SK-N-SH (cell line): ENCODE measurements around the gene FBXO47. TPM values are rescaled to one million over a fixed set of nuclear protein-coding genes. Genes with fewer than 3 reads are reported as not detected.

ENCODE experiments used
- CTCF ChIA-PET: fragments of 300-600, 350-600 bp; formaldehyde crosslinking; extraction: SDS; loops from one replicate; lab custom pipeline; 2021; lab: Yijun Ruan, JAX
- POLR2A ChIA-PET: fragments of 350-600 bp; sonication (Branson Sonifier 250); formaldehyde crosslinking; extraction: SDS; loops from one replicate; lab custom pipeline; 2020; ENCODE audit warnings: antibody characterized with exemption, inconsistent platforms; lab: Yijun Ruan, JAX
- DNase-seq: peaks from one replicate; pipeline ENCODE4 v3.0.0; 2012
- H2AFZ ChIP-seq: fragments of 200-600 bp; sonication (generic); 2 replicates; pipeline ENCODE4 v1.8.1; 2016; ENCODE audit warnings: antibody characterized with exemption, mild to moderate bottlenecking, low read depth
- H3F3A ChIP-seq: fragments of 200-600 bp; sonication (generic); replicated peaks from 2 replicates; pipeline ENCODE3; 2016; ENCODE audit warnings: antibody characterized with exemption, mild to moderate bottlenecking; ENCODE audit not compliant: insufficient read depth
- H3K27ac ChIP-seq, 2 experiments: fragments of 200-500 bp in 1 of 2; fragments of 200-600 bp in 1 of 2; sonication (Bioruptor generic) in 1 of 2; sonication (generic), shearing (Covaris generic) in 1 of 2; 2 replicates each; pipeline versions ENCODE4 v1.5.1 to v1.6.1; 2014 to 2016; ENCODE audit warnings: low read depth in 2 of 2, inconsistent platforms in 1 of 2, low read length in 1 of 2, mild to moderate bottlenecking in 1 of 2, mixed read lengths in 1 of 2
- H3K27me3 ChIP-seq: fragments of 200-600 bp; sonication (generic), shearing (Covaris generic); 2 replicates; pipeline ENCODE4 v1.6.1; 2016; ENCODE audit warnings: mixed run types; ENCODE audit not compliant: insufficient read depth
- H3K36me3 ChIP-seq, 2 experiments: fragments of 200-500 bp in 1 of 2; fragments of 200-600 bp in 1 of 2; sonication (Bioruptor generic) in 1 of 2; sonication (generic) in 1 of 2; replicated peaks in 1 of 2; 2 replicates each; pipeline versions ENCODE3 to v1.5.1; 2014 to 2016; ENCODE audit warnings: low read length in 1 of 2, mild to moderate bottlenecking in 1 of 2; ENCODE audit not compliant: insufficient read depth in 2 of 2, control insufficient read depth in 1 of 2
- H3K4me1 ChIP-seq, 2 experiments: fragments of 200-500 bp in 1 of 2; fragments of 200-600 bp in 1 of 2; sonication (Bioruptor generic) in 1 of 2; sonication (generic), shearing (Covaris generic) in 1 of 2; 2 replicates each; pipeline versions ENCODE4 v1.5.1 to v1.6.1; 2014 to 2016; ENCODE audit warnings: low read depth in 1 of 2, low read length in 1 of 2, mixed run types in 1 of 2; ENCODE audit not compliant: insufficient read depth in 2 of 2, control insufficient read depth in 1 of 2
- H3K4me2 ChIP-seq: fragments of 200-600 bp; sonication (generic), shearing (Covaris generic); 2 replicates; pipeline ENCODE4 v1.6.1; 2017; ENCODE audit warnings: mixed run types
- H3K4me3 ChIP-seq, 2 experiments: fragments of 200-500 bp in 1 of 2; fragments of 200-600 bp in 1 of 2; sonication (Bioruptor generic) in 1 of 2; sonication (generic), shearing (Covaris generic) in 1 of 2; 2 replicates each; pipeline versions ENCODE4 v1.5.1 to v1.8.1; 2014 to 2016; ENCODE audit warnings: low read depth in 2 of 2, inconsistent platforms in 1 of 2, low read length in 1 of 2, mild to moderate bottlenecking in 1 of 2, mixed read lengths in 1 of 2, moderate library complexity in 1 of 2
- H3K79me2 ChIP-seq: fragments of 200-600 bp; sonication (generic); 2 replicates; pipeline ENCODE4 v1.8.1; 2017; ENCODE audit warnings: mild to moderate bottlenecking; ENCODE audit not compliant: insufficient read depth
- H3K9ac ChIP-seq: fragments of 200-600 bp; sonication (generic); 2 replicates; pipeline ENCODE4 v1.6.1; 2017; ENCODE audit warnings: mixed run types
- H3K9me2 ChIP-seq: fragments of 200-600 bp; sonication (generic); 2 replicates; pipeline ENCODE4 v1.6.1; 2017; ENCODE audit warnings: mixed run types
- H3K9me3 ChIP-seq: fragments of 200-600 bp; sonication (generic); 2 replicates; pipeline ENCODE4 v1.6.1; 2017; ENCODE audit warnings: mixed run types, mild to moderate bottlenecking, moderate library complexity
- H4K20me1 ChIP-seq: fragments of 200-600 bp; sonication (generic); 2 replicates; pipeline ENCODE4 v1.6.1; 2017; ENCODE audit warnings: mild to moderate bottlenecking, mixed run types; ENCODE audit not compliant: insufficient read depth
- EZH2phosphoT487 ChIP-seq: fragments of 200-600 bp; sonication (generic); IDR thresholded peaks from 2 replicates; pipeline ENCODE4 v1.6.1; 2017; ENCODE audit warnings: low read depth, mixed run types, mild to moderate bottlenecking, antibody characterized with exemption, moderate library complexity, borderline replicate concordance
- GABPA ChIP-seq: IDR thresholded peaks from 2 replicates; pipeline ENCODE4 v1.4.0; 2012; ENCODE audit warnings: low read depth, mild to moderate bottlenecking
- GATA2 ChIP-seq: sonication (generic); formaldehyde crosslinking; IDR thresholded peaks from 2 replicates; pipeline ENCODE4 v1.5.0; 2020; ENCODE audit warnings: mild to moderate bottlenecking, missing genetic modification reagents
- MEF2A ChIP-seq: IDR thresholded peaks from 2 replicates; pipeline ENCODE4 v1.4.0; 2012; ENCODE audit warnings: low read depth, borderline replicate concordance
- MXI1 ChIP-seq: IDR thresholded peaks from 2 replicates; pipeline ENCODE4 v1.6.1; 2012; ENCODE audit warnings: mild to moderate bottlenecking, low read depth, low read length, improper control_type of control experiment
- NFIC ChIP-seq: IDR thresholded peaks from 2 replicates; pipeline ENCODE4 v1.4.0; 2012; ENCODE audit warnings: borderline replicate concordance
- POLR2AphosphoS5 ChIP-seq: IDR thresholded peaks from 2 replicates; pipeline ENCODE4 v1.6.1; 2012; ENCODE audit warnings: low read depth, low read length
- RXRA ChIP-seq: IDR thresholded peaks from 2 replicates; pipeline ENCODE4 v1.4.0; 2012; ENCODE audit warnings: low read depth, mild to moderate bottlenecking, borderline replicate concordance
- SMC3 ChIP-seq: IDR thresholded peaks from 2 replicates; pipeline ENCODE4 v1.6.1; 2012; ENCODE audit warnings: low read depth, low read length, improper control_type of control experiment
- TAF1 ChIP-seq: IDR thresholded peaks from 2 replicates; pipeline ENCODE4 v1.6.1; 2012; ENCODE audit warnings: low read depth, mild to moderate bottlenecking, low read length, moderate library complexity, borderline replicate concordance
- TCF12 ChIP-seq: IDR thresholded peaks from 2 replicates; pipeline ENCODE4 v1.4.0; 2012
- WGBS: methylation state at CpG from one replicate; pipeline ENCODE4 v1.1.6; 2017; ENCODE audit warnings: low lambda C conversion rate; 5-methylcytosine and 5-hydroxymethylcytosine counted together
- polyA plus RNA-seq, 3 experiments: library from polyadenylated mRNA; depleted of rRNA; stranded (reverse); fragments of >200 nt; gene quantifications; 2 replicates each; pipeline ENCODE4 v1.2.3, GENCODE V29; 2012
- TF ChIP-seq, protein P1 (sequence below): fragments of 200-600 bp; sonication (generic); IDR thresholded peaks from 2 replicates; pipeline ENCODE4 v1.6.1; 2017; ENCODE audit warnings: antibody characterized with exemption, mild to moderate bottlenecking, moderate library complexity
- TF ChIP-seq, protein P2 (sequence below): IDR thresholded peaks from 2 replicates; pipeline ENCODE4 v1.6.1; 2012; ENCODE audit warnings: mild to moderate bottlenecking, low read depth, low read length, moderate library complexity

The FBXO47 gene, protein sequence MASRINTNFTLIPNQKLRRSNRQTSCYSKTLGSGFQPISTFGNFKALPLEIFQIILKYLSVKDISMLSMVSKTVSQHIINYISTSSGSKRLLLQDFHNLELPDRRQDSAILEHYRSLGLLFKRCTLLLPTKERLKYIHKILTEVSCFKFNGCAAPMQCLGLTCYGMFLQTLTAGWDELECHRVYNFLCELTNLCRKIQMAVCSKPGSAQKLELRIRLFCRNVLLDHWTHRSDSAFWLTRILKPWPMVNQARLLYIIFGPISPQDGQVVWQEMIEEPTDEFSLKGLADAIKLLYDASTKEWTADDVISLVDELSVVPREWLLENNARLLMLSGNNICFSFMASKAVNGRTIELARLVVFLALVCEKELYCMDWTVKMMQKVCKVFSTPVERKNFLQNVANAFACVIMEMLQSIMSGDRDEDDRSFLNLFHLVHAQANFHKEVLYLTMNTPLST
- not detected in 2 replicates for polyA plus RNA-seq (2012; rRNA removed)
- polyA plus RNA-seq (2012; cell fraction: cytosol; rRNA removed): not detected in 2 replicates
- not detected in 2 replicates for polyA plus RNA-seq (2012; cell fraction: nucleus; rRNA removed)

DNA sequence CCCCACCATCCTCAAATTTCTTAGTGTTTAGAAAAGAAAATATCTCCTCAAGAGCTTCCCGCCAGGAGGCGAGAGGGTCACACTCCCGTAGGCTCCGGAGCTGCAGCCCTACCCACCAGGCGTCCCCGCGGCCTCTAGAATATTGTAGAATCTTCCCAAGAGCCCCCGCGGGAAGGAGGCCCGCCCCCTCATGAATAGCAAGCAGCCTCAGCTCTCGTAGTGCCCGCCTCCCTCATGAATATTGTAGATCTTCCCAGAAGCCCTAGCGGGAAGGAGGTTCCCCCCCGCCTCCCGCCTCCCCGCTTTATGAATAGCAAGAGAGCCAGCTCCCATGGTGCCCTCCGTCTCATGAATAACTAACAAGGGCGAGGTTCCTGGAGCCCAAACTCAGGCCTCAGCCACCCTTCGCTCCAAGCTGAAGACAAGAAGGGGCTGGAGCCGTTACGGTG lies at the start of gene FBXO47:
Gene FBXO47, minus strand, starts transcription at position 114 of the 449 bp plus-strand sequence. CDS start 4,378 bp downstream, outside the sequence.
- no peak within 1 kb of the TSS for H3K27ac ChIP-seq
- no peak within 1 kb of the TSS for H2AFZ ChIP-seq
- no peaks in the 10 kb centered on the region for H3K4me1 ChIP-seq
- H3K9me3 ChIP-seq: no peaks in the 10 kb centered on the region
- H3K36me3 ChIP-seq: no peaks in the 10 kb centered on the region
- H4K20me1 ChIP-seq: no peaks in the 10 kb centered on the region
- no peaks in the 10 kb centered on the region for H3K79me2 ChIP-seq
- no peak within 1 kb of the TSS for H3K9ac ChIP-seq
- H3K4me3 ChIP-seq: no peak within 1 kb of the TSS
- no peak for DNase-seq
- ChIA-PET CTCF (interaction anchor here (2.1 kb wide), 1 partner anchor 16 kb away, joined by 7 read pairs; no protein-coding TSS in a partner anchor), POLR2A (no interaction called here)
- H3K27me3 ChIP-seq: no peaks in the 10 kb centered on the region
- H3K4me2 ChIP-seq: no peak within 1 kb of the TSS
- no peaks in the 10 kb centered on the region for H3K9me2 ChIP-seq
- TF ChIP-seq POLR2AphosphoS5 (no peak), GABPA (no peak), MEF2A (no peak)
- 74% methylated on average over 20 of the region's 21 CpGs for WGBS
- peaks cover 3% of the 10 kb centered on the region for H3F3A ChIP-seq

DNA sequence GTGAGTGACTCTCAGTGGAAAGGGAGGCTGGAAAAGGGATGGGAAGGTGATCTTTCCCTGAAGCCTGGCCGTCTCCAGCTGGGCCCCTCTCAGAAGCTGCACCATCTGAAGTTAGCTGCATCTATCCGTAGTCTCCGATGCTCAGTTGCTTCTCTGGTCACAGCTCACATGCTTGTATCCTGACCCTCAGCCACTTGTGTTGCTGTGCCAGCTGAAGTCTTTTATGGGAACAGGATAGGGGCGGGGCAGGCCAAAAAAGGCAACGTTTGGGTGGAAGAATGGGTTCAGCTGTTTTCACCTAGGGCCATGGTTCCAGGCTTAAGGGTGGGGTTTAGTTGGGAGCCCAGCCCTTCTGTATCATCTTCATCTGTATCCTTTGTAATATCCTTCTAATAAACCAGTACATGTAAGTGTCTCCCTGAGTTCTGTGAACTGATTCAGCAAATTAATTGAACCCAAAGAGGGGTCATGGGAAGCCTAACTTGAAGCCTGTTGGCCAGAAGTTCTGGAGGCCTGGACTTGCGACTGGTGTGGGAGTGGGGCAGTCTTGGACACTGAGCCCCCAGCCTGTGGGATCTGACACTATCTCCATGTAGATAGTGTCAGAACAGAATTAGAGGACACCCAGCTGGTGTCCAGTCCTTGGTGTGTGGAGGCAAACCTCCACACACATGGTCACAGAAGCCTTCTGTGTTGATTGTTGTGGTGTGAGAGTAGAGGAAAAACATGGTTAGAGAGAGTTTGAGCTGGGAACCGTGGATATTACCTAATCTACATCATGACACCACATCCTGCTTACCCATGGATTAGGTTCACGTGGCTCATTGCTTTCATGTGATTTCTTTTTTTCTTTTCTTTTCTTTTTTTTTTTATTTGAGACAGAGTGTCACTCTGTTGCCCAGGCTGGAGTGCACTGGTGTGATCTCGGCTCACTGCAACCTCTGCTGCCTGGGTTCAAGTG lies 49.3 kb upstream of the FBXO47 start:
- Histone ChIP-seq H3F3A (no peaks in the 10 kb centered on the region), H2AFZ (no peak overlapping the region), H4K20me1 (no peaks in the 10 kb centered on the region), H3K9ac (no peak overlapping the region), H3K4me3 (no peak overlapping the region), H3K9me3 (no peaks in the 10 kb centered on the region), H3K27me3 (no peaks in the 10 kb centered on the region), H3K79me2 (no peaks in the 10 kb centered on the region), H3K4me2 (no peak overlapping the region), H3K4me1 (no peaks in the 10 kb centered on the region), H3K27ac (no peak overlapping the region), H3K9me2 (no peaks in the 10 kb centered on the region), H3K36me3 (no peaks in the 10 kb centered on the region)
- POLR2A ChIA-PET: no interaction called here
- CTCF ChIA-PET: interaction anchor here (0.5 to 2.8 kb wide), 3 partner anchors 20 to 137 kb away, joined by 3 to 11 read pairs (median 3); no protein-coding TSS in a partner anchor
- WGBS: 72% methylated on average over 9 of the region's 9 CpGs
- no peak for DNase-seq
- TF ChIP-seq SMC3 (no peak), TCF12 (no peak), RXRA (no peak), NFIC (no peak), MEF2A (no peak), MXI1 (no peak), GATA2 (CRISPR knock-in tag) (no peak), EZH2phosphoT487 (no peak), TAF1 (no peak)
- TF ChIP-seq, protein P1, sequence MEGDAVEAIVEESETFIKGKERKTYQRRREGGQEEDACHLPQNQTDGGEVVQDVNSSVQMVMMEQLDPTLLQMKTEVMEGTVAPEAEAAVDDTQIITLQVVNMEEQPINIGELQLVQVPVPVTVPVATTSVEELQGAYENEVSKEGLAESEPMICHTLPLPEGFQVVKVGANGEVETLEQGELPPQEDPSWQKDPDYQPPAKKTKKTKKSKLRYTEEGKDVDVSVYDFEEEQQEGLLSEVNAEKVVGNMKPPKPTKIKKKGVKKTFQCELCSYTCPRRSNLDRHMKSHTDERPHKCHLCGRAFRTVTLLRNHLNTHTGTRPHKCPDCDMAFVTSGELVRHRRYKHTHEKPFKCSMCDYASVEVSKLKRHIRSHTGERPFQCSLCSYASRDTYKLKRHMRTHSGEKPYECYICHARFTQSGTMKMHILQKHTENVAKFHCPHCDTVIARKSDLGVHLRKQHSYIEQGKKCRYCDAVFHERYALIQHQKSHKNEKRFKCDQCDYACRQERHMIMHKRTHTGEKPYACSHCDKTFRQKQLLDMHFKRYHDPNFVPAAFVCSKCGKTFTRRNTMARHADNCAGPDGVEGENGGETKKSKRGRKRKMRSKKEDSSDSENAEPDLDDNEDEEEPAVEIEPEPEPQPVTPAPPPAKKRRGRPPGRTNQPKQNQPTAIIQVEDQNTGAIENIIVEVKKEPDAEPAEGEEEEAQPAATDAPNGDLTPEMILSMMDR: no peak
- TF ChIP-seq, protein P2, sequence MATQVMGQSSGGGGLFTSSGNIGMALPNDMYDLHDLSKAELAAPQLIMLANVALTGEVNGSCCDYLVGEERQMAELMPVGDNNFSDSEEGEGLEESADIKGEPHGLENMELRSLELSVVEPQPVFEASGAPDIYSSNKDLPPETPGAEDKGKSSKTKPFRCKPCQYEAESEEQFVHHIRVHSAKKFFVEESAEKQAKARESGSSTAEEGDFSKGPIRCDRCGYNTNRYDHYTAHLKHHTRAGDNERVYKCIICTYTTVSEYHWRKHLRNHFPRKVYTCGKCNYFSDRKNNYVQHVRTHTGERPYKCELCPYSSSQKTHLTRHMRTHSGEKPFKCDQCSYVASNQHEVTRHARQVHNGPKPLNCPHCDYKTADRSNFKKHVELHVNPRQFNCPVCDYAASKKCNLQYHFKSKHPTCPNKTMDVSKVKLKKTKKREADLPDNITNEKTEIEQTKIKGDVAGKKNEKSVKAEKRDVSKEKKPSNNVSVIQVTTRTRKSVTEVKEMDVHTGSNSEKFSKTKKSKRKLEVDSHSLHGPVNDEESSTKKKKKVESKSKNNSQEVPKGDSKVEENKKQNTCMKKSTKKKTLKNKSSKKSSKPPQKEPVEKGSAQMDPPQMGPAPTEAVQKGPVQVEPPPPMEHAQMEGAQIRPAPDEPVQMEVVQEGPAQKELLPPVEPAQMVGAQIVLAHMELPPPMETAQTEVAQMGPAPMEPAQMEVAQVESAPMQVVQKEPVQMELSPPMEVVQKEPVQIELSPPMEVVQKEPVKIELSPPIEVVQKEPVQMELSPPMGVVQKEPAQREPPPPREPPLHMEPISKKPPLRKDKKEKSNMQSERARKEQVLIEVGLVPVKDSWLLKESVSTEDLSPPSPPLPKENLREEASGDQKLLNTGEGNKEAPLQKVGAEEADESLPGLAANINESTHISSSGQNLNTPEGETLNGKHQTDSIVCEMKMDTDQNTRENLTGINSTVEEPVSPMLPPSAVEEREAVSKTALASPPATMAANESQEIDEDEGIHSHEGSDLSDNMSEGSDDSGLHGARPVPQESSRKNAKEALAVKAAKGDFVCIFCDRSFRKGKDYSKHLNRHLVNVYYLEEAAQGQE: no peak
